Uterus (tissue), 4 donors: Measurements from ENCODE around the gene BOD1L1. TPM values are rescaled to one million over a fixed set of nuclear protein-coding genes. Genes with fewer than 3 reads are reported as not detected.

Source experiments
- DNase-seq, 2 donors: peaks; one replicate each; pipeline ENCODE4 v3.0.0-alpha.2; 2019 to 2020
- H3K27ac ChIP-seq, 2 donors: fragments of 200-600 bp; sonication (generic); 1 replicate in 1 of 2; 2 replicates in 1 of 2; pipeline ENCODE4 v1.5.1; 2016 to 2018
- H3K27me3 ChIP-seq, 2 donors: fragments of 200-600 bp; sonication (generic); one replicate each; pipeline ENCODE4 v1.5.1; 2018 to 2019; ENCODE audit warnings: control low read depth in 1 of 2
- H3K36me3 ChIP-seq, 2 donors: fragments of 200-600 bp; sonication (generic); one replicate each; pipeline ENCODE4 v1.5.1; 2019; ENCODE audit warnings: control low read depth in 1 of 2
- H3K4me1 ChIP-seq, 2 donors: fragments of 200-600 bp; sonication (generic); one replicate each; pipeline ENCODE4 v1.5.1; 2018 to 2019; ENCODE audit warnings: control low read depth in 1 of 2
- H3K4me3 ChIP-seq, 2 donors: fragments of 200-600 bp; sonication (generic); 1 replicate in 1 of 2; 2 replicates in 1 of 2; pipeline ENCODE4 v1.5.1; 2018 to 2019; ENCODE audit warnings: mild to moderate bottlenecking in 1 of 2
- H3K9me3 ChIP-seq, 2 donors: fragments of 200-600 bp; sonication (generic); one replicate each; pipeline ENCODE4 v1.5.1; 2019; ENCODE audit warnings: control low read depth in 1 of 2
- POLR2A ChIP-seq, 2 donors: fragments of 450-650 bp; IDR thresholded peaks; one replicate each; pipeline ENCODE4 v1.6.1; 2016; ENCODE audit warnings: antibody characterized with exemption in 2 of 2, mild to moderate bottlenecking in 1 of 2, moderate library complexity in 1 of 2
- intact Hi-C: fragments of 100-400 bp; cut with DNase I; formaldehyde crosslinking; loops from one replicate; pipeline ENCODE4 v1.15.1; 2023; ENCODE audit warnings: low total_unique reads
- total RNA-seq, 4 donors: library from RNA; depleted of rRNA in 3 of 4; stranded (reverse); fragments of >200 nt in 3 of 4; gene quantifications; one replicate each; pipeline versions ENCODE4 v1.1.0 to v1.2.4, GENCODE V29; 2014 to 2023
- TF ChIP-seq, protein P1 (sequence below), 4 experiments: fragments of 200-600 bp in 2 of 4; fragments of 450-650 bp in 2 of 4; sonication (generic) in 2 of 4; IDR thresholded peaks; one replicate each; pipeline ENCODE4 v1.5.1; 2016 to 2019; ENCODE audit warnings: antibody characterized with exemption in 4 of 4, mild to moderate bottlenecking in 2 of 4, moderate library complexity in 1 of 4
- donor health status: DM: yes; HTN: yes; CAD: no.

Gene BOD1L1
- total RNA-seq, result 10 to 100 TPM; 17.9 to 64.8 (median 50.5) TPM

DNA sequence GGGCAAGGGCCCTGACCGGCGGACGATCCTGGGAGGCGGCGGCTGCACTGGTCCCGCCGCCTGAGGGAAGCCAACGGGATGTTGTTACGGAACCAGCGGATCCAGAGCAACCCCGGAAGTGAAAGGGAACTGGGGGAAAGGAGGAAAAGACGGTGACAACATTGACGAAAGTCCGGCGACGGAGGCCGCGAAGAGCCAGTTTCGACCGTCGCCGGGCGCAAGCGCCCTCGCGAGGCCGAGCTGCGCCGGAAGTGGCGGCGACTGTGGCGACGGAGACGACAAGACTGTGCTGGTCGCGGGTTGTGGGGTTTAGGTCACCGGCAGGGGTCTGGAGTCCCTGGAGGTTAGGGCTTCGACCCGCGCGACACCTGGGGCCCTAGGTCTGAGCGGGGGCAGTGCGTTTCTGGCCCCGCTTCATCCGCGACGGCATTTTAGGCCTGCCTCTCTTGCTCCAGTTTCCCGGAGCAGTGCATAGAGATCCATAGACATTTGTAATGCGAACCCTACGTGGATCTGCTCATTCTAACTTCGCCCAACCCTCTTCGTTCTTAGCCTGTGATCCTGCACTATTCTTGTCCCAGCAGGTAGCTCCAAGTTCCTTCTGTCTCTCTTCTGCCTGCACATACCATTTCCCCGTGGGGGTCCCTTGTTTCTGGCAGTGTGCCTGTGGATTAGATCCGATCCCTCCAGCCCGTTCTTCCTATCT lies at the start of gene BOD1L1:
Gene BOD1L1, minus strand, starts transcription at position 120 of the 706 bp plus-strand sequence. CDS start 138 bp downstream, outside the sequence.
- Histone ChIP-seq H3K27me3 (no peaks in the 10 kb centered on the region), H3K9me3 (no peaks in the 10 kb centered on the region), H3K4me3 (peak within 1 kb of the TSS; percentile 67 to 72), H3K36me3 (no peaks in the 10 kb centered on the region), H3K27ac (peak within 1 kb of the TSS; percentile 86 to 93), H3K4me1 (no peaks in the 10 kb centered on the region)
- peak; percentile 74 to 87 for TF ChIP-seq POLR2A (IDR thresholded peaks at IDR 0.05)
- TF ChIP-seq, protein P1, sequence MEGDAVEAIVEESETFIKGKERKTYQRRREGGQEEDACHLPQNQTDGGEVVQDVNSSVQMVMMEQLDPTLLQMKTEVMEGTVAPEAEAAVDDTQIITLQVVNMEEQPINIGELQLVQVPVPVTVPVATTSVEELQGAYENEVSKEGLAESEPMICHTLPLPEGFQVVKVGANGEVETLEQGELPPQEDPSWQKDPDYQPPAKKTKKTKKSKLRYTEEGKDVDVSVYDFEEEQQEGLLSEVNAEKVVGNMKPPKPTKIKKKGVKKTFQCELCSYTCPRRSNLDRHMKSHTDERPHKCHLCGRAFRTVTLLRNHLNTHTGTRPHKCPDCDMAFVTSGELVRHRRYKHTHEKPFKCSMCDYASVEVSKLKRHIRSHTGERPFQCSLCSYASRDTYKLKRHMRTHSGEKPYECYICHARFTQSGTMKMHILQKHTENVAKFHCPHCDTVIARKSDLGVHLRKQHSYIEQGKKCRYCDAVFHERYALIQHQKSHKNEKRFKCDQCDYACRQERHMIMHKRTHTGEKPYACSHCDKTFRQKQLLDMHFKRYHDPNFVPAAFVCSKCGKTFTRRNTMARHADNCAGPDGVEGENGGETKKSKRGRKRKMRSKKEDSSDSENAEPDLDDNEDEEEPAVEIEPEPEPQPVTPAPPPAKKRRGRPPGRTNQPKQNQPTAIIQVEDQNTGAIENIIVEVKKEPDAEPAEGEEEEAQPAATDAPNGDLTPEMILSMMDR (IDR thresholded peaks at IDR 0.05), result peak; percentile 50 to 56 (median 54)
- intact Hi-C loops, result no loop called here
- peak; percentile 86 to 87 for DNase-seq

- Histone ChIP-seq H3K36me3 (no peaks in the 10 kb centered on the region), H3K9me3 (peaks cover 0 to 6% of the 10 kb centered on the region in 2 donors), H3K27ac (no peak overlapping the region), H3K27me3 (no peaks in the 10 kb centered on the region), H3K4me1 (no peaks in the 10 kb centered on the region), H3K4me3 (no peak overlapping the region)
- intact Hi-C loops, result no loop called here
- no peak for TF ChIP-seq POLR2A (IDR thresholded peaks at IDR 0.05)
- TF ChIP-seq, protein P1 (IDR thresholded peaks at IDR 0.05), result no peak
- DNase-seq, result no peak
These were observed 47.4 kb upstream of the BOD1L1 start for GRCh38 chr4:13674971-13675370.

DNA sequence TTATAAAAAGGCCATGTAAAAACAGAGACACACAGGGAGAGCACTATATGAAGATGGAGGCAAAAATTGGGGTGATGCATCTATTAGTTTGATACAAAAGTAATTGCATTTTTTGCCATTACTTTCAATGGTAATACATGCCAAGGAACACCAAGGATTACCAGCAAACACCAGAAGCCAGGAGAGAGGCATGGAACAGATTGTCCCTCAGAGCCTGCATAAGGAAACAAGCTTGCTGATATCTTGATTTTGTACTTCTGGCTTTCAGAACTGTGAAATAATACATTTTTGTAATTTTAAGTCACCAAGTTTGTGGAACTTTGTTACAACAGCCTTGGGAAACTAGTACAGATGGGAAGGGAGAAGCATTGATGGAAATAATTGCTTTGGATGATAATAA lies 45.6 kb upstream of the BOD1L1 start:
- intact Hi-C loops, result no loop called here
- Histone ChIP-seq H3K27ac (no peak overlapping the region), H3K36me3 (no peaks in the 10 kb centered on the region), H3K27me3 (no peaks in the 10 kb centered on the region), H3K4me3 (no peak overlapping the region), H3K9me3 (peaks cover 0 to 6% of the 10 kb centered on the region in 2 donors), H3K4me1 (no peaks in the 10 kb centered on the region)
- DNase-seq, result no peak
- TF ChIP-seq, protein P1 (IDR thresholded peaks at IDR 0.05), result no peak
- no peak for TF ChIP-seq POLR2A (IDR thresholded peaks at IDR 0.05)

- no peak overlapping the region for H3K27ac ChIP-seq
- no peaks in the 10 kb centered on the region for H3K36me3 ChIP-seq
- intact Hi-C loops, result no loop called here
- H3K4me1 ChIP-seq, result no peaks in the 10 kb centered on the region
- no peak overlapping the region for H3K4me3 ChIP-seq
- no peak for TF ChIP-seq POLR2A (IDR thresholded peaks at IDR 0.05)
- TF ChIP-seq, protein P1 (IDR thresholded peaks at IDR 0.05), result no peak
- peaks cover 0 to 6% of the 10 kb centered on the region in 2 donors for H3K9me3 ChIP-seq
- H3K27me3 ChIP-seq, result no peaks in the 10 kb centered on the region
- no peak for DNase-seq
These were observed 43.1 kb upstream of the BOD1L1 start for GRCh38 chr4:13670456-13671160.
